CD4-positive, alpha-beta T cell treated with Interleukin-12 subunit alpha and Interleukin-12 subunit beta, for 1 hour (primary cell): ENCODE results near the gene CD74.
"Not testable (repeated sequence)": the region's sequence is repeated elsewhere in the genome, so short reads cannot be mapped to it uniquely, and the experiment has no call there.

Source experiments
- DNase-seq: peaks from one replicate; pipeline ENCODE4 v3.0.0-alpha.2; 2020

Gene CD74

GRCh38 chr5:150440948-150441812 lies 28.5 kb upstream of the CD74 start:
- DNase-seq, result no peak

GRCh38 chr5:150438873-150439546 lies 26.3 kb upstream of the CD74 start:
- no peak for DNase-seq

GRCh38 chr5:150436141-150436680 lies 23.5 kb upstream of the CD74 start:
- DNase-seq, result peak; percentile 92

GRCh38 chr5:150434464-150434863 lies 21.8 kb upstream of the CD74 start:
- DNase-seq, result no peak

GRCh38 chr5:150431574-150431973 lies 18.9 kb upstream of the CD74 start:
- DNase-seq, result no peak

- no peak for DNase-seq
Measured at GRCh38 chr5:150431048-150431447, 18.3 kb upstream of the CD74 start.

- DNase-seq, result no peak
Measured at GRCh38 chr5:150429410-150429873, 16.7 kb upstream of the CD74 start.

GRCh38 chr5:150428978-150429377 lies 16.3 kb upstream of the CD74 start:
- DNase-seq, result no peak

- DNase-seq, result no peak
Measured at GRCh38 chr5:150428106-150428876, 15.6 kb upstream of the CD74 start.

- DNase-seq, result not testable (repeated sequence)
Measured at GRCh38 chr5:150426165-150426564, 13.5 kb upstream of the CD74 start.

GRCh38 chr5:150422758-150423157 lies 10.0 kb upstream of the CD74 start:
- no peak for DNase-seq

- DNase-seq, result no peak
Measured at GRCh38 chr5:150422075-150422474, 9.4 kb upstream of the CD74 start.

GRCh38 chr5:150419630-150420270 lies 7.0 kb upstream of the CD74 start:
- DNase-seq, result no peak

- not testable (repeated sequence) for DNase-seq
Measured at GRCh38 chr5:150413902-150414790, 1.4 kb upstream of the CD74 start.

- peak; percentile 6 for DNase-seq
Measured at GRCh38 chr5:150413176-150413901, 629 bp upstream of the CD74 start.

- peak; percentile 77 for DNase-seq
Measured at GRCh38 chr5:150411245-150411979, 1.3 kb downstream of the CD74 start.

GRCh38 chr5:150410524-150411244 lies 2.0 kb downstream of the CD74 start:
- DNase-seq, result peak; percentile 71

- peak; percentile 69 for DNase-seq
Measured at GRCh38 chr5:150409638-150410523, 2.8 kb downstream of the CD74 start.
